ENCODE measurements around the gene PGRMC2.
A peak's percentile ranks its signal among the peaks of the same experiment; 100 is the strongest.

The PGRMC2 gene

DNA sequence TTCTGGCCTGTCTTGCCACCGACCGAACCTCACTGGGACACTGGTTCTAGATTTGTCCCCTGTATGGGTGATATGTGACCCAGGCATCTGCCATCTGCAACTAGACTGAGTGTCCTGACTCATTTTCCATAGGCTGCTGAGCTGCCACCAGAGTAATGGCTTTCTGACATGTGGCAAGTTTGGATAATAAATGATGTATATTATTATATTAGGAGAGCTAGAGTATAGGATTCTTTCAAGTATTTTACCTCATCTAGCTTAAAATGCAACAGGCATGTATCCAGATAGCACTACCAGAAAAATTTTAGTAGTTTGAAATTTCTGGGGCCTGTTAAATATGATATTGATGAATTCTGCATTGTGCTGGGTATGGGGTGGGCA lies 15.8 kb upstream of the PGRMC2 start:
- DNase-seq: no peak
- intact Hi-C loops (cut with DNase I): no loop called here

DNA sequence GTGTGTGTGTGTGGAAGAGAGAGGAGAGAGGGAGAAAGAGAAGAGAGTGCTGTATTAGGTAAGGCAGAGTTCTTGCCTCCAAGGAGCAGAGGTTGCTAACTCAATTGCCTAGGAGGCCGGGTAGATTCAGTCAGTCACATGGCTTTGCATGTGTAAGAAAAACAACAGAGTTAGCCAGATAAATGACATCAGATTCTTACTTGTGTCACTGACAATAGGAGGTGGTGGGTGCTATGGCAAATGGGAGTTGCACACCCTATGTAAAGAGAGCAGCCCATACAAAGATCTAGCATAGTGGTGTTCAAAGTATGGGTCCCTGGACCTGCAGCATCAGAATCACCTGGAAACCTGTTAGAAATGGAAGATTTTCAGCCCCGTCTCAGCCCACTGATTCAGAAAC lies 14.4 kb upstream of the PGRMC2 start:
- DNase-seq: no peak
- intact Hi-C loops (cut with DNase I): no loop called here

DNA sequence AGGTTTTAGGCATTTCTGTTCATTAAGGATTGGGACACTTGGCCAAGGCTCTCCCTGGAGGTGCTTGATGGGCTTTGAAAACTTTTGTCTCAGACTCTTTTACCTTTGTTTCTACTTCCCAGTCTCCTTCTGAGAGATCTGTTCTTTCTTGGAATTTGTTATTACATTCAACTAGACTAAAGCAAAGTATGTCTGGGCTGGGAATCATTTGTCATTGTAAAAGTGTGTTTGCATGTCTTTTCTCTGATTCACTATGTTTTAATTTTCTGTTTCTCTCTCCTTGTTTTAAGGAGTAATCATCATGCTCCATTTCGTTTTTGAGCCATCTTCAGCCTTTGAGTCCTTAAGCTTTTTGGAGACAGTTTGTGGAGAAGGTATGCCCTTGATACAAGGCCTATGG lies 12.2 kb upstream of the PGRMC2 start:
- intact Hi-C loops (cut with DNase I): no loop called here
- DNase-seq: no peak

DNA sequence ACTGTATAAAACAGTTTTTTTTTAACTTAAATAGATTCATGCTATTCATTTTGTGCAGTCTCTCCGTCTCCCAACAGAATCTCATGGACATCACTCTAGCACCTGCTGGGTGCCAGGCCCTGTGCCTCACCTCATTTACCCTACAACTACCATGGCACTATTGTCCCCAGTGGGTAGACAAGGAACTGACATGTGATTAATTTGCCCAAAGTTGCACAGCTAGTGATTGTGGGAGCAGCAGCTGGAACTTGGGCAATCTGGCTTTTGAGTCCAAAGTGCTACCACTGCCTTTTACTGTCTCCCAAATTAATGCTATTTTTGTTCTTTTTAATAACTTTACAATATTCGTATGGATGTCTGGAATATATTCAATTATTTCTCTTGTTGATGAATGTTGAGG lies 11.2 kb upstream of the PGRMC2 start:
- intact Hi-C loops (cut with DNase I): no loop called here
- DNase-seq: no peak

DNA sequence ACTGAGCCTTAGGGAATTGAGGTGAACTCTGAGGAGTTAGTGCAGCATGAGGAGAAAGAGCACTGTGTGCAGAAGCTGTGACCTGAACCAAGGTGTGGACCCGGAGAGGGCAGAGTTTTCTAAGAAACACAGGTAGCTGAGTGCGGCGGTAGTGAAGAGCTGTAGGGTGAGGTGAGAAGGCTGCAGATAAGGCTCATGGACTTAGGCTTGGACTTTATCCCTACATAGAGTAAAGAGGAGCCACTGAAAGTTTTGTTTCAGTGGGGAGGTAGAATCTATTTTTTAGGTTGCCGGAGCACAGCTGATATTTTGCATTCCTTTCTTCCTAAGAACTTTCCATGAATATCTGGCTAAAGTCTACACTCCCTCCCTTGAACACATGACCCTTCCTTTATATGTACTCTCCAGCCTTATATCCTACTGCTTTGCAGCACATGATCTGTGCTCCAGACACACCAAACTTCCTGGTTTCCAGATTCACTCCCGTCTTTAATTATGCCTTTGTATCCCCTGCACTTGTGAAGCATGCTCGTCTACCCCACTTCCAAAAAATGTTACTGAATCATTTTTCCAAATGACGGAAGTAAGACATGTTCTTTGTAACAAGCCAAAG lies 10.6 kb upstream of the PGRMC2 start:
- intact Hi-C loops (cut with DNase I): no loop called here
- DNase-seq: no peak

DNA sequence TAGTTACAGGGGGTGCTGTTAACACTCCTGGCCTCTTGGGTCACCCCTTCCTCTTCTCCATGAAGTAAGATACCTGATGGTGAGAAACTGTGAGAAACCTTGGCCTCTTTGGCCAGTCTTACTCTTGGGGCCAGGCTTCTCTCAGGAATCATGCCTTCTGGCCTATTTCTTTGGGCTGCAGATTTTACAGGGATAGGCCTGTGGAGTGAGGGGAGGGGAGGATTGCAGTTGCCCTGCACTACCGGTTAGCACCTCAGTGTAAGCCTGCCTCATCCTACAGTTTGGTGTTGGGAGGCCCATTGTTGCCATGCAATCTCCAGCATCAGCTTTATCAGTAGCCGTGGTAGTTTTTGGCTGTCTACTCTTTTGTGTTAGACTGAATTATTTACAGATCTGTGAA lies 7.6 kb upstream of the PGRMC2 start:
- intact Hi-C loops (cut with DNase I): no loop called here
- no peak for DNase-seq

DNA sequence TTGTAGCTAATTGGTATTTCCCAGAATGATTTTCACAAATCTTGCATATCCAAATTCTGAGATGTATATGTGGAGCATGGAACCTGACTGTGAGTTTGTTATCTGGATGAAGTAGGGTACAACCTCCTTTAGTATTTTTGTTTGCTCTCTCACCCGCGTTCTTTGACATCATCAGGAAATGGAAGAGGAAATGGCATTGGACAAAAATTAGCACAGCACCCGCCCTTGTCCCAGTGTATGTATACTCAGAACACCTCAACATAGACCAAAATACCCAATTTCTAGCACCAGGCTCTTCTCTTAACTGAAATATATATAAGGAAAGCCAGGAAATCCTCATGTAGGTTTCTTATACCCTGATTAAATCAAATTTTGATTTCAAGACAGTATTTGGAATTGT lies 6.9 kb upstream of the PGRMC2 start:
- intact Hi-C loops (cut with DNase I): no loop called here
- DNase-seq: no peak

DNA sequence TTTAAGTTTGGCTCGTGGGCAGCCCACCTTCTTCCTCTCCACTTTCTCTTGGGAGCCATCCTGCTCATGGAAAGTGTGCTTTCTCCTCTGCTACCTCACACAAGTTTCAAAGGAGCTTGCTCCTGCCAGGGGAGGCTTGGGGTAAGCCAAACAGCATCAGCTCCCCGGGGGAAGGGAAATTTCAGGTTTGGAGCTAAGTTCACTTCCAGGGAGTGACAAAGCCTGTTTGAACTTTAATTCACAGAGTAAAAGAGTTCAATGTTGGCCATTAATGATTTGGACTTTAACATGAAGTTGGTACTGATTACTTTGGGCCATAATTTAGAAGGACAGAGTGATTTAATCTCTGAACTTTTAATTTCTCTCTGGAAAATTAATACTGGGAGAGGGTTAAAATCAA lies 4.7 kb upstream of the PGRMC2 start:
- DNase-seq: no peak
- intact Hi-C loops (cut with DNase I): no loop called here

DNA sequence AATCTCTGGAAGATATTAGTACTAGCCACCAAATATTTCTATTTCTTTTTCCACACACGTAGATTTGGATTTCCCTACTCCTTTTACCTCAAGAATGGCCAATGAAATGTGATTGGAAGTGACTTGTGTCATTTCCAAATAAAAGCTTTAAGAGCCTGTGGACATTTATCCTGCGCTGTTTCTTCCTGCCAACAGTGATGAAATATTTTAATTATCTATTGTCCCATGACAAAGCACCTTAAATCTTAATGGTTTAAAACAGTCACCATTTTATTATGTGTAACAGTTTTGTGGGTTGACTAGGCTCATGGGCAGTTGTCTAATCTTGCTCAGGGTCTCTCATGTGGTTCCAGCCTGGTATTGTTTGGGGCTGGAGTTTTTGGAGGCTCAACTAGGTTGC lies 3.5 kb upstream of the PGRMC2 start:
- DNase-seq: no peak
- intact Hi-C loops (cut with DNase I): loop anchor here (2.0 kb wide), 1 partner anchor 100 kb away; no protein-coding TSS in a partner anchor

DNA sequence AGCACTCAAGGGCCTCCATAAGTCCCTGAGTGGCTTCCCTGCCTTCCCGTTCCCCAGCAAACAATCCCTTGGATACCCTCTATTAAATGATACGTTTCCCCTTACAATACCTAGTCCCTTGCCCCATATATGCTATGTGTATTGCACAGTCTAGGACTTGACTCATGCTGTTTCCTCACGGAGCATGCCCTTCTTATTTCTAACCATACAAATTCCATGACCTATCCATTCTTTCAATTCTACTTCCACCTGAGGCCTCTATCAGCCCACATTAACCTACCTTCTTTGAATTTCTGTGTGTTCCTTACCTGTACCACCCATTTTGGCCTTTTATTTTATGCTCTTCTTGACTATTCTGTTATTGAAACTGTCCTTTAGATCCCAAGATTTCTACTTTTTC lies 2.9 kb upstream of the PGRMC2 start:
- intact Hi-C loops (cut with DNase I): loop anchor here (2.0 kb wide), 1 partner anchor 100 kb away; no protein-coding TSS in a partner anchor
- DNase-seq: no peak

DNA sequence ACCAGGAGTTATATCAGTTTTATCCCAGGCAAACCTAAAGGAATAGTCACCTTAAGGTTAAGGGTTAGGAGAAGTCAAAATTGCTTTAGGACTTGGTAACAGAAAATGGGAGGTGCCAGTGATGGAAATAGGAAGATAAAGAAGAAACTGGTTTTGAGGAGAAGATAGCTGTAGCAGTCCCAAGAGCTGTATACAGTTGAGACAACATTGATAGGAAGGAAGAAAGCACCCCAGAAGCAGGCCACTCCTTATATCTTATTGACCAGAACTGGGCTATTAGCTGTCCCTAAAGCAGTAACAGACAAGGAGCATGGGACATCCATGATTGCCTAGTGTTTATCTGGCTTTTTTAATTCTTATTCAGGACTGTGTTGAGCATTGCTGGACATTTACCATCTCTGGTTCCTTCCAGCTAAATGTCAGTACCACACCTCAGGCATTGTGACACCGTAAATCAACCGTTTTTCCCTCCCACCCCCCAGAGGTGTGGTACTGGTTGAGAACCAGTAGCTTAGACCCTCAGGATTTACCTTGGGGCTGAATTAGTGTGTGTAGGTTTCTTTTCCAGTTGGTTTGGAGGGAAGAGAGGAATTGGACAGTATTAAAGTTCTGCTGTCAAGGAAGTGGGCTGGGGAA lies 2.0 kb upstream of the PGRMC2 start:
- no peak for DNase-seq
- intact Hi-C loops (cut with DNase I): loop anchor here (2.0 kb wide), 1 partner anchor 101 kb away; no protein-coding TSS in a partner anchor

DNA sequence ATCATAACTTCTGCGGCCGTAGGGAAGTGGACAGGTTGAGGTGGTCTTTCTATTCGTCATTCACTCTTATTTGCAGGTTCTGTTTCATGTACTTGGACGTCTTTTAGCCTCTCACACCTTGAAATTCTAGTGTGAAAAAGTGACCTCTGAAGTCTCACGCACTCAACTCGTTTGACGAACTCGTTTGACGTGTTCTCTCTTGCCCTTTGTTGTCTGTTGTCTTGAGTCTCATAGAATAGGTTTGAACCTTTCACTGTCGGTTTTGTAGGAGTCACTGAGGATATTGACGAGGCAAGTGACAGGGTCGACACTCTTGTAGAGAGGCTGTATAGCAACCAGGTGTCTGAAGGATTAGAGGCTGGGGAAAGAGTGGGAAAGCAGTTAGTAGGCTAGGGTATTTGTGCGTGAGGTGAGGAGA lies 1.1 kb upstream of the PGRMC2 start:
- intact Hi-C loops (cut with DNase I): no loop called here
- peak in 1 of 42 donors; percentile 7 for DNase-seq

DNA sequence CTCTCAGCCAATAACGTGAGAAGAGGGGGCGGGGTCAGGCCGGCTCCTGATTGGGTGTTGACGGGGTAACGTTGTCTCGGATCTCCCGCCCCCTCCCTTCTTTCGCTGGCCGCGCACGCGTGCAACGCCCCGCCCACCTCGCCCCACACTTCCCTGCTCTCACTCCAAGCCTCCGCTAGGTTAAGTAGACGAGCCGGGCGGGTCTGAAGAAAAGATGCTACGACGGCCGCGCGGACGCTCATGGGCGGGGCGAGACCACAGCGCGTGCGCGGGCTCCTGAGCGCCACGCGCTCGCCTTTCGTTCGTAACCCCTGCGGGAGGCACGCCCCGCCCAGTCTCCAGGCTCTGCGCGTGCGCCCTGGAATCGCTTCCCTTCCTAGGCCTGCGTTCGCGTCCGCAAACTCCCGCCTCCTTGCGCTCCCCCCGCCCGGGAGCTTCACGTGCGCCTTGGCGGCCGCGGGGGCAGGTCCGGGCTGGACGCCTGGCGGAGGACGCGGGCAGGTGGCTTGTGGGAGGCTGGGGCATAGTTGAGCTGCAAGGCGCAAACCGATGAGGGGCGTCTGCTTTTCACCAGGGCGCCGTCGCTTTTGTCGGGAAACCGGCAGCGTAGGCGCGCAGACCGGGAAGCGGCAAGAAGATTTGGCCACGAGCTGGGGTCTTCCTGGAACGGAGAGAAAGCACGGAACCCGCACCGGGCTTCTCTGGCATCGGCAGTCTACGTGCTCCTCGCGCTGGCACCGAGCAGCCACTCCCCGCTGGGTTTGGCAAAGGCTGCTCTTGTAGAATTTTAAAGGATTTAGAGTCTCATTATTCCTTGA lies 467 bp upstream of the PGRMC2 start:
- intact Hi-C loops (cut with DNase I): no loop called here
- peak; percentile 97 to 99 (median 98) for DNase-seq

DNA sequence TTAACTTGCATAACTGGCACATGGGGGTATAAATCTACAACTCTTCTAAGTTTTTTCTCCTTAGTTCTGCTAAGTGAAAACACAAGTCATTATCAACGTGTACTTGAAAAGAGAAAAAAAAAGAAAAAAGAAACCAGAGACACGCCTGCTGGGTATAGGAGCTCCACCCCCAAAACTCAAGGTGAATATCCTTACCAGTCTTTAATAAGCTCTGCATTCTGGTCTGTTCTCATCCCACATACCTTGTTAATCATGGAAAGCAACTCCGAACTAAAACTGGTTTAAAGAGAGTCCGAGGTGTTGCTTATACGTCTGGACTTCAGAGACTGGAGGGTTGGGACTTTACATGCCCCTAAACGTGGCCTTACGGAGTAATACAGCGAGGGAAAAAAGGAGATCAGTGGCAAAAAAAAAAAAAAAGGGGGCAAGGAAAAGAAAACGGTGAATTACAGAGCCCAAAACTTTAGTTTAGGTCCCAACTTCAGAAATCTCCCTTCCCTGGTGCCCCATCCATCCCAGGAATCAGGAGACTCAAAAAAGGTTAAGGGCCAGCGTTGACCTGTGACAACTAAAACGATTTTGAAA lies 1.0 kb downstream of the PGRMC2 start:
- intact Hi-C loops (cut with DNase I): no loop called here
- DNase-seq: no peak

DNA sequence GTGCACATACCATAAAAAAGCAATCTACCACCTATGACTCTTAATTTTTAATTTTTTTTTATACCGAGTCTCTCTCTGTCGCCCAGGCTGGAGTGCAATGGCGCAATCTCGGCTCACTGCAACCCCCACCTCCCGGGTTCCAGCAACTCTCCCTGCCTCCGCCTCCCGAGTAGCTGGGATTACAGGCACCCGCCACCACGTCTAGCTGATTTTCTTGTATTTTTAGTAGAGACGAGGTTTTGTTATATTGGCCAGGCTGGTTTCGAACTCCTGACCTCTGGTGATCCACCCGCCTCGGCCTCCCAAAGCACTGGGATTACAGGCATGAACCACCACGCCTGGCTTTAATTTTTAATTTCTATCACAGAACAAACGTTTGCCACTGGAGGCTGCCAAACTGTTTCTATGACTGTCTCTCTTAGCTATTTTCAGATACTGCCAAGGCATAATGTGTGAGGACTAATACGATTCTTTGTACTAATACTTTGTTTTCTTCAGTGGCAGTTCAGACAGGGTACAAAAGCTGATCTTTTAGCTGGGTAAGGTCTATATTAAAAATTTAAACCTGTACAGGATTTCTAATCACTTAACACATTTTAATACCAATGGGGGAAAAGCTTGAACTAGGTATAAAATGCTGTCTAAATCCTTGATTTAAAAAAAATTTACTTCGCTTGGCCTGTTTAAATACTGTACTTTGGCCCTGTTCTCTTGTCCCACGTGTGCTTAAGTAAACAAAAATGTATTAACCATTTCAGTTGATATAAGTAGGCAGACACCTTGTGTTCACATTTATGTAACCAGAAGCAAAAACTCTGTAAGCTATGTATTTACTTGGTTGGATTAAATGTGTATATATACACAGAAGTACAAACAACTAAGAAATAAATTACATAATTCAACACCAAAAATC lies 2.3 kb downstream of the PGRMC2 start:
- intact Hi-C loops (cut with DNase I): no loop called here
- peak in 5 of 42 donors; percentile 6 to 28 (median 14) for DNase-seq

DNA sequence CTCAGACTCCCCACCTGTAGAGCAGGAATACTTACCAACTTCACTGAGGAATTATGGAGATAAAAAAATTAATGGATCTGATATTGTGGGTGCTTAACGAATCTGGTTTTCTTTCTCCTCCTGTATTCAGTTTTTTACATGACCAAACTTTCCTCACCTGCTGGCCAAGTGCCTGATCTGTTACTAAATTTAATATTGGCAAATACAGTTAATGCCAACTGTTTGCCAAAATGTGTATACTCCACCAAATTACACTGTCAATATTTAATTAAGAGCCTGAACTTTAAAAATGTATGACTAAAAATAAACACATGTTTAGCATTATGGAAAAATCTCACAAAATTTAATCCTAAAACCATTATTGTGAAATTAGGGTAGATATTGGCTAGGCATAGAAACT lies 3.3 kb downstream of the PGRMC2 start:
- intact Hi-C loops (cut with DNase I): no loop called here
- DNase-seq: no peak

DNA sequence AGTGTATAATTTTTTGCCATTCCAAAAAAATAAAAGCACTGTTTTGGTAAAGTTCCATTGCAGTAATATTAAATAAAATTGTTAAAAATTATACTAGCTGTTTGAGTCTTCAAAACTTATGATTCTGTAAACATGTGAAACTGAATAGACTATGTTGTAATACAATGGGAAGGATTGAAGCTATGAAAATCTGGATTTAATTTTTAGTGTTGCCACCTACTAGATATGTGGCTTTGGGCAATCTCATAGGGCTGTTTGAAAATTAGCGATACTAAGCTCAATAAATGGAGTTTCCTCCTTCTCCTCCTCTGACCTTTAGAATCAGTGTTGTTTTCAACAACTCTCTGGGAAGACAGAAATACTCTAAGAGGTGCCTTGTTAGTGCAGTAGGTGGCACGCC lies 4.5 kb downstream of the PGRMC2 start:
- intact Hi-C loops (cut with DNase I): no loop called here
- no peak for DNase-seq

DNA sequence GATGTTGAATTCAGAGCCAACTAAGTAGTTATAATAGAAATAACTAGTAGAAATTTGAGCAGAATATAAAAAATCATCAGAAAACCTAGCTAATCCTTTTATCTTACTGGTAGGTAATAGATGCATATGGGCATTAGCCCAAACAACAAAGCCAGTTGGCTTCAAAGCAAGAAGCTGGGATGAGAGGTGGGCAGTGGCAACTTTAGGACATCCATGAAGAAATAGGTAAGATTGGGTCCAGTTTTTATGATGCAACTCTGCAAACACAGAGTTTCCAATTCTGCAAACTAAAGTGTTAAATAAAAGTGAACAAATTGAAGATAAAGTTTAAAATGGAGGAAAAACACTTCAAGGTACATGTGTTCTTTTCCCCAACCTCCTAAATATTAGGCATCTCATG lies 5.1 kb downstream of the PGRMC2 start:
- intact Hi-C loops (cut with DNase I): no loop called here
- DNase-seq: no peak

DNA sequence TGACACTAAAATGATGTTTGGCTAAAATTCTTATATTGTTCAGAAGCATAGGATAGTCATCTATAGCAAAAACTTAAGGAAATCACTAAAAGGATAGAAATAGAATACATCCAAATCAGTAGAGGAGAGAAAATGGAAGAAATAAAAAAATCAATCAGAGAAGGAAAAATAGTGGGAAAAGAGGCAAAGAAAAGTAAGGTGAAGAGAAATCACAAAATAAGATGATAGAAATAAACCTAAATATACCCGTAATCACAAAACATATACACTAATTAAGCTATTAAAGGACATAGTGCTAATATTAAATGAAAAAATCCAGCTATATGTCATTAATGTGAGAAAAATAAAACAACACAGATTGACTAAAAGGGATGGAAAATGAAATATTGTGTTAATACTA lies 6.3 kb downstream of the PGRMC2 start:
- intact Hi-C loops (cut with DNase I): no loop called here

More for the DNA sequence above, 6.3 kb downstream of the PGRMC2 start:
- DNase-seq: no peak

Data from head of caudate nucleus (tissue), 42 donors.